ENCODE data around the gene CADPS2. TPM values are rescaled to one million over a fixed set of nuclear protein-coding genes. Genes with fewer than 3 reads are reported as not detected.

The CADPS2 gene
- total RNA-seq, 2 experiments from 2014 or later = not detected

GRCh38 chr7:122858320-122858719, 27.9 kb downstream of the CADPS2 start:
- CTCF ChIA-PET = no interaction called here
- H3K9me3 Mint-ChIP-seq = peaks cover 1% of the 10 kb centered on the region
- no peaks in the 10 kb centered on the region for H3K4me1 Mint-ChIP-seq (ENCODE audit: low read depth)
- no peak for TF ChIP-seq CTCF (IDR thresholded peaks at IDR 0.05)
- H3K36me3 Mint-ChIP-seq (ENCODE audit: low read depth) = no peaks in the 10 kb centered on the region
- no peak overlapping the region for H3K4me3 Mint-ChIP-seq
- no peaks in the 10 kb centered on the region for H3K27me3 Mint-ChIP-seq
- POLR2A ChIA-PET = no interaction called here
- ATAC-seq (no peak), DNase-seq (no peak)
- H3K27ac Mint-ChIP-seq = no peak overlapping the region
- intact Hi-C loops (cut with micrococcal nuclease) = no loop called here

GRCh38 chr7:122850528-122850927, 35.7 kb downstream of the CADPS2 start:
- TF ChIP-seq CTCF (IDR thresholded peaks at IDR 0.05) = no peak
- ChIA-PET CTCF (interaction anchor here (0.6 kb wide), 1 partner anchor 611 kb away, joined by 3 read pairs; no protein-coding TSS in a partner anchor), POLR2A (no interaction called here)
- ATAC-seq (no peak), DNase-seq (no peak)
- Mint-ChIP-seq H3K36me3 (ENCODE audit: low read depth) (no peaks in the 10 kb centered on the region), H3K27me3 (no peaks in the 10 kb centered on the region), H3K4me1 (ENCODE audit: low read depth) (no peaks in the 10 kb centered on the region), H3K4me3 (no peak overlapping the region), H3K27ac (no peak overlapping the region), H3K9me3 (peaks cover 2% of the 10 kb centered on the region)
- intact Hi-C loops (cut with micrococcal nuclease) = no loop called here

- ATAC-seq = no peak
- Mint-ChIP-seq H3K4me1 (ENCODE audit: low read depth) (no peaks in the 10 kb centered on the region), H3K27ac (no peak overlapping the region), H3K27me3 (no peaks in the 10 kb centered on the region), H3K9me3 (peaks cover 2% of the 10 kb centered on the region), H3K36me3 (ENCODE audit: low read depth) (no peaks in the 10 kb centered on the region), H3K4me3 (no peak overlapping the region)
- TF ChIP-seq CTCF (IDR thresholded peaks at IDR 0.05) = no peak
- POLR2A ChIA-PET = no interaction called here
- CTCF ChIA-PET = no interaction called here
- no peak for DNase-seq
- intact Hi-C loops (cut with micrococcal nuclease) = no loop called here
Observed at GRCh38 chr7:122849957-122850328, 36.3 kb downstream of the CADPS2 start.

GRCh38 chr7:122849322-122849956, 36.8 kb downstream of the CADPS2 start:
- H3K27ac Mint-ChIP-seq = no peak overlapping the region
- intact Hi-C loops (cut with micrococcal nuclease) = no loop called here
- CTCF ChIA-PET = no interaction called here
- H3K36me3 Mint-ChIP-seq (ENCODE audit: low read depth) = no peaks in the 10 kb centered on the region
- no peak for ATAC-seq
- H3K27me3 Mint-ChIP-seq = no peaks in the 10 kb centered on the region
- H3K4me1 Mint-ChIP-seq (ENCODE audit: low read depth) = no peaks in the 10 kb centered on the region
- TF ChIP-seq CTCF (IDR thresholded peaks at IDR 0.05) = no peak
- no peak overlapping the region for H3K4me3 Mint-ChIP-seq
- POLR2A ChIA-PET = no interaction called here
- no peak for DNase-seq
- H3K9me3 Mint-ChIP-seq = peaks cover 2% of the 10 kb centered on the region

- no peaks in the 10 kb centered on the region for H3K27me3 Mint-ChIP-seq
- no peak overlapping the region for H3K4me3 Mint-ChIP-seq
- ATAC-seq = no peak
- no peak overlapping the region for H3K27ac Mint-ChIP-seq
- TF ChIP-seq CTCF (IDR thresholded peaks at IDR 0.05) = no peak
- H3K36me3 Mint-ChIP-seq (ENCODE audit: low read depth) = no peaks in the 10 kb centered on the region
- DNase-seq = no peak
- POLR2A ChIA-PET = no interaction called here
- intact Hi-C loops (cut with micrococcal nuclease) = no loop called here
- CTCF ChIA-PET = interaction anchor here (1.3 kb wide), 2 partner anchors 13 to 21 kb away, joined by 4 read pairs; no protein-coding TSS in a partner anchor
- H3K9me3 Mint-ChIP-seq = peaks cover 2% of the 10 kb centered on the region
- H3K4me1 Mint-ChIP-seq (ENCODE audit: low read depth) = no peaks in the 10 kb centered on the region
Observed at GRCh38 chr7:122847871-122848473, 38.3 kb downstream of the CADPS2 start.

Data from activated CD8-positive, alpha-beta T cell treated with anti-CD3 and anti-CD28 coated beads for 36 hours (primary cell).